Esophagus squamous epithelium (tissue), 4 donors: ENCODE results near the gene CEMP1.

Source experiments
- CTCF ChIP-seq, 6 experiments: fragments of 450-650 bp in 4 of 6; fragments of 200-600 bp in 2 of 6; sonication (generic) in 2 of 6; IDR thresholded peaks; one replicate each; pipeline ENCODE4 v1.5.1; 2016 to 2019; ENCODE audit warnings: antibody characterized with exemption in 6 of 6, mild to moderate bottlenecking in 4 of 6, moderate library complexity in 4 of 6
- POLR2A ChIP-seq, 4 donors: fragments of 450-650 bp; IDR thresholded peaks; one replicate each; pipeline ENCODE4 v1.6.1; 2017; ENCODE audit warnings: antibody characterized with exemption in 4 of 4, mild to moderate bottlenecking in 4 of 4, moderate library complexity in 3 of 4

DNA sequence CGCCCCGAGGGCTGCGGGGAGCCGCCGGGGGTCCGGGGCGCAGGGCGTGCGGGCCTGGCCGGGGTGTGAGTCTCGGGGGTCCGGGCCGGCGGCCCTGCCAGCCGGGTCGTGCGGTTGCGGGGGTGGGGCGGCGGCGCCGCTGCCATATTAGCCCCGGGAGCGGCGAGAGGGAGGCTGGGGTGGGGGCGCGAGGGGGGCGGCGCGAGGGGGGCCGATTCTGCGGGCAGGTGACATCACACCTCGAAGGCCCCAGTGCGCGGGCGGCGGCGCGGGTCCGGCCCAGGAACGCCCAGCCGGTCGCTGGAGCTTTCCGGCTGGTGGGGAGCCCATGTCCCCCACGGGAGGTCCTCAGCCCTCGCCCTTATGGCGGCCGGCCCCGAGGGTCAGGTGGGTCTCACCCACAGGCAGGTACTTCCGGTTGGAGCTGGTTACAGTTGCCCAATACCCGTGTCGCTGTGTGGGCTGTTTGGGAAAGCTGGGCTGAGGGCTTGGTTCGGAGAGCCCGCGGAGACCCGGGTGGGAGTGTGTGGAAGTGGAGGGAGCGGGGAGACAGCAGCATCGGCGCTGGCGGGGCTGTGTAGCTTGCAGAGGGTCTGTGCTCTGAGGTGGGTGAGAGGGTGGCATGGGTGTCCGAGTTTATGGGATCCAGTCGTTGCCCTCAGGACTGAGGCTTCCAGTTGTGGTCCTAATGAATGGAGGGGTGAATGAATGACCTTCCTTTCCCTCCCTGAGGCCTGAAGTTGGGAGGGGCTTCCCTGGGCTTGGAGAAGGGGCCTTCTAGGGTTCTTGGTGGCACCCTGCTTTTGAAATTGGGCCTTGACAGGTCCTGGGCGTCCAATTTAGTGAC lies 16.7 kb downstream of the CEMP1 start:
- no peak for TF ChIP-seq CTCF (IDR thresholded peaks at IDR 0.05)
- TF ChIP-seq POLR2A (IDR thresholded peaks at IDR 0.05) = no peak
